Limb (tissue), 2 donors: Measurements from ENCODE around the gene KCNK10.

ENCODE experiments used
- DNase-seq, 2 donors: peaks; one replicate each; pipeline ENCODE4 v3.0.0-alpha.2; 2016; ENCODE audit errors: extremely low spot score in 2 of 2

The KCNK10 gene

GRCh38 chr14:88321692-88322503, 1.2 kb downstream of the KCNK10 start:
- DNase-seq, result peak in 1 of 2 donors; percentile 54

GRCh38 chr14:88318406-88318805, 4.7 kb downstream of the KCNK10 start:
- no peak for DNase-seq

- no peak for DNase-seq
Observed at GRCh38 chr14:88316521-88316920, 6.5 kb downstream of the KCNK10 start.

GRCh38 chr14:88312257-88312656, 10.8 kb downstream of the KCNK10 start:
- DNase-seq, result peak in 1 of 2 donors; percentile 42

- DNase-seq, result peak in 1 of 2 donors; percentile 39
Observed at GRCh38 chr14:88311780-88312179, 11.3 kb downstream of the KCNK10 start.

- DNase-seq, result peak in 1 of 2 donors; percentile 36
Observed at GRCh38 chr14:88310449-88310848, 12.6 kb downstream of the KCNK10 start.

- no peak for DNase-seq
Observed at GRCh38 chr14:88310021-88310420, 13.0 kb downstream of the KCNK10 start.

GRCh38 chr14:88305528-88306322, 17.3 kb downstream of the KCNK10 start:
- DNase-seq, result no peak

- no peak for DNase-seq
Observed at GRCh38 chr14:88303041-88303440, 20.0 kb downstream of the KCNK10 start.

- DNase-seq, result no peak
Observed at GRCh38 chr14:88301381-88301780, 21.7 kb downstream of the KCNK10 start.

- DNase-seq, result no peak
Observed at GRCh38 chr14:88300817-88301216, 22.3 kb downstream of the KCNK10 start.

GRCh38 chr14:88299865-88300530, 23.1 kb downstream of the KCNK10 start:
- no peak for DNase-seq

GRCh38 chr14:88297306-88297705, 25.8 kb downstream of the KCNK10 start:
- DNase-seq, result no peak

GRCh38 chr14:88296351-88296750, 26.7 kb downstream of the KCNK10 start:
- no peak for DNase-seq

GRCh38 chr14:88289996-88290395, 33.1 kb downstream of the KCNK10 start:
- DNase-seq, result no peak

GRCh38 chr14:88289234-88289633, 33.8 kb downstream of the KCNK10 start:
- DNase-seq, result no peak

- no peak for DNase-seq
Observed at GRCh38 chr14:88286309-88286708, 36.8 kb downstream of the KCNK10 start.

- no peak for DNase-seq
Observed at GRCh38 chr14:88281447-88281846, 41.6 kb downstream of the KCNK10 start.

- no peak for DNase-seq
Observed at GRCh38 chr14:88276923-88277596, 46.0 kb downstream of the KCNK10 start.

- DNase-seq, result no peak
Observed at GRCh38 chr14:88272390-88273269, 50.4 kb downstream of the KCNK10 start.
